SK-N-MC (cell line): ENCODE results near the gene AUTS2.

Source experiments
- EZH2 ChIP-seq: fragments of 200-600 bp; sonication (generic); IDR thresholded peaks from one replicate; pipeline ENCODE4 v1.6.1; 2017; ENCODE audit warnings: antibody characterized with exemption
- FOXP2 ChIP-seq: optimal IDR thresholded peaks from 2 replicates; pipeline ENCODE3; 2011; ENCODE audit warnings: mild to moderate bottlenecking, moderate library complexity; ENCODE audit not compliant: insufficient read depth; ENCODE audit errors: extremely low read length, control extremely low read depth
- POLR2AphosphoS5 ChIP-seq: IDR thresholded peaks from 2 replicates; pipeline ENCODE4 v1.6.1; 2012; ENCODE audit warnings: mild to moderate bottlenecking, low read depth, low read length, borderline replicate concordance

- TF ChIP-seq EZH2 (no peak), POLR2AphosphoS5 (no peak), FOXP2 (no peak)
These were observed 908.2 kb downstream of the AUTS2 start for GRCh38 chr7:70506434-70506833.
